ENCODE data around the gene RIMKLA. TPM values are rescaled to one million over a fixed set of nuclear protein-coding genes. Genes with fewer than 3 reads are reported as not detected.

The RIMKLA gene
- total RNA-seq, 1 donor from 2014 or later, result 0.29 TPM

- TF ChIP-seq CTCF (IDR thresholded peaks at IDR 0.05; ENCODE audit: insufficient read depth, low read length, poor library complexity, severe bottlenecking), result no peak
These were observed 44.6 kb upstream of the RIMKLA start for GRCh38 chr1:42335809-42336518.

GRCh38 chr1:42336978-42337377 is 43.6 kb upstream of the RIMKLA start:
- H3K36me3 ChIP-seq (ENCODE audit: control insufficient read depth, insufficient read depth, low read length), result no peaks in the 10 kb centered on the region
- H3K27me3 ChIP-seq (ENCODE audit: control insufficient read depth, insufficient read depth, low read length), result no peaks in the 10 kb centered on the region
- no peak for TF ChIP-seq CTCF (IDR thresholded peaks at IDR 0.05; ENCODE audit: insufficient read depth, low read length, poor library complexity, severe bottlenecking)
- DNase-seq (ENCODE audit: low read depth), result no peak
- no peak overlapping the region for H3K4me3 ChIP-seq (ENCODE audit: low read depth, low read length)

More at GRCh38 chr1:42335809-42336518, 44.6 kb upstream of the RIMKLA start:
- Histone ChIP-seq H3K36me3 (ENCODE audit: control insufficient read depth, insufficient read depth, low read length) (no peaks in the 10 kb centered on the region), H3K4me3 (ENCODE audit: low read depth, low read length) (peak overlapping the region; percentile 59), H3K27me3 (ENCODE audit: control insufficient read depth, insufficient read depth, low read length) (no peaks in the 10 kb centered on the region)
- no peak for DNase-seq (ENCODE audit: low read depth)

GRCh38 chr1:42340093-42340492 is 40.5 kb upstream of the RIMKLA start:
- Histone ChIP-seq H3K4me3 (ENCODE audit: low read depth, low read length) (no peak overlapping the region), H3K36me3 (ENCODE audit: control insufficient read depth, insufficient read depth, low read length) (no peaks in the 10 kb centered on the region), H3K27me3 (ENCODE audit: control insufficient read depth, insufficient read depth, low read length) (no peaks in the 10 kb centered on the region)
- no peak for TF ChIP-seq CTCF (IDR thresholded peaks at IDR 0.05; ENCODE audit: insufficient read depth, low read length, poor library complexity, severe bottlenecking)
- DNase-seq (ENCODE audit: low read depth), result peak; percentile 47

- Histone ChIP-seq H3K27me3 (ENCODE audit: control insufficient read depth, insufficient read depth, low read length) (no peaks in the 10 kb centered on the region), H3K4me3 (ENCODE audit: low read depth, low read length) (no peak overlapping the region), H3K36me3 (ENCODE audit: control insufficient read depth, insufficient read depth, low read length) (no peaks in the 10 kb centered on the region)
- no peak for TF ChIP-seq CTCF (IDR thresholded peaks at IDR 0.05; ENCODE audit: insufficient read depth, low read length, poor library complexity, severe bottlenecking)
- DNase-seq (ENCODE audit: low read depth), result no peak
These were observed 39.7 kb upstream of the RIMKLA start for GRCh38 chr1:42340901-42341300.

GRCh38 chr1:42343049-42343448 is 37.5 kb upstream of the RIMKLA start:
- Histone ChIP-seq H3K4me3 (ENCODE audit: low read depth, low read length) (no peak overlapping the region), H3K36me3 (ENCODE audit: control insufficient read depth, insufficient read depth, low read length) (no peaks in the 10 kb centered on the region), H3K27me3 (ENCODE audit: control insufficient read depth, insufficient read depth, low read length) (no peaks in the 10 kb centered on the region)
- no peak for DNase-seq (ENCODE audit: low read depth)
- TF ChIP-seq CTCF (IDR thresholded peaks at IDR 0.05; ENCODE audit: insufficient read depth, low read length, poor library complexity, severe bottlenecking), result no peak

GRCh38 chr1:42348498-42348897 is 32.1 kb upstream of the RIMKLA start:
- TF ChIP-seq CTCF (IDR thresholded peaks at IDR 0.05; ENCODE audit: insufficient read depth, low read length, poor library complexity, severe bottlenecking), result no peak
- Histone ChIP-seq H3K4me3 (ENCODE audit: low read depth, low read length) (no peak overlapping the region), H3K36me3 (ENCODE audit: control insufficient read depth, insufficient read depth, low read length) (no peaks in the 10 kb centered on the region), H3K27me3 (ENCODE audit: control insufficient read depth, insufficient read depth, low read length) (no peaks in the 10 kb centered on the region)
- no peak for DNase-seq (ENCODE audit: low read depth)
